HPDE6-E6E7 (cell line): ENCODE results near the gene CIPC.

ENCODE experiments used
- DNase-seq: peaks from one replicate; pipeline ENCODE4 v3.0.0; 2011; ENCODE audit warnings: missing footprints; ENCODE audit errors: extremely low spot score

CIPC gene

GRCh38 chr14:77125281-77125801 is 27.3 kb downstream of the CIPC start:
- no peak for DNase-seq

GRCh38 chr14:77125823-77126325 is 27.8 kb downstream of the CIPC start:
- DNase-seq, result no peak

- no peak for DNase-seq
Measured at GRCh38 chr14:77126461-77126990, 28.5 kb downstream of the CIPC start.

- DNase-seq, result no peak
Measured at GRCh38 chr14:77128414-77128891, 30.4 kb downstream of the CIPC start.

- DNase-seq, result no peak
Measured at GRCh38 chr14:77130386-77130785, 32.3 kb downstream of the CIPC start.

GRCh38 chr14:77131206-77131605 is 33.1 kb downstream of the CIPC start:
- DNase-seq, result no peak

GRCh38 chr14:77131871-77132486 is 33.9 kb downstream of the CIPC start:
- no peak for DNase-seq

GRCh38 chr14:77133720-77134338 is 35.8 kb downstream of the CIPC start:
- peak; percentile 59 for DNase-seq

GRCh38 chr14:77139022-77139421 is 41.0 kb downstream of the CIPC start:
- no peak for DNase-seq

GRCh38 chr14:77139540-77140358 is 41.7 kb downstream of the CIPC start:
- peak; percentile 55 for DNase-seq

- DNase-seq, result no peak
Measured at GRCh38 chr14:77140359-77141213, 42.5 kb downstream of the CIPC start.

GRCh38 chr14:77141214-77142004 is 43.4 kb downstream of the CIPC start, which contains the start of gene ZDHHC22:
TSS of gene ZDHHC22 (minus strand) at chr14:77141791. CDS start at chr14:77139738, 2,053 bp downstream.
- no peak for DNase-seq

- DNase-seq, result no peak
Measured at GRCh38 chr14:77142005-77142800, 44.1 kb downstream of the CIPC start.

GRCh38 chr14:77143071-77143470 is 45.0 kb downstream of the CIPC start:
- DNase-seq, result no peak

- DNase-seq, result no peak
Measured at GRCh38 chr14:77144412-77145115, 46.5 kb downstream of the CIPC start.

- DNase-seq, result no peak
Measured at GRCh38 chr14:77145975-77146740, 48.1 kb downstream of the CIPC start.

GRCh38 chr14:77148510-77149231 is 50.6 kb downstream of the CIPC start:
- DNase-seq, result no peak
